Mammary epithelial cell (primary cell): ENCODE data around the gene RAD51B.

Source experiments
- CTCF ChIP-seq, 2 donors: IDR thresholded peaks in 1 of 2; conservative IDR thresholded peaks in 1 of 2; 2 replicates each; pipeline ENCODE4 v1.5.1; 2011 to 2012; ENCODE audit warnings: inconsistent platforms in 2 of 2, low read length in 2 of 2, mild to moderate bottlenecking in 2 of 2, control low read depth in 1 of 2, low read depth in 1 of 2; ENCODE audit not compliant: insufficient read depth in 1 of 2; ENCODE audit errors: extremely low read depth in 1 of 2
- EZH2 ChIP-seq: IDR thresholded peaks from 2 replicates; pipeline ENCODE4 v1.6.1; 2012; ENCODE audit warnings: low read length, inconsistent platforms, borderline replicate concordance

GRCh38 chr14:68384335-68384734 lies 564.8 kb downstream of the RAD51B start:
- TF ChIP-seq CTCF (conservative IDR thresholded peaks at IDR 0.05 in 1 of 2, IDR thresholded peaks at IDR 0.05 in 1 of 2; ENCODE audit: extremely low read depth in 1 of 2, insufficient read depth in 1 of 2, low read depth in 1 of 2, low read length in 2 of 2) = no peak
- TF ChIP-seq EZH2 = no peak
